K562 treated with DMSO at 1 percent for 48 hours (cell line): ENCODE measurements around the gene TNFAIP8L1. TPM values are rescaled to one million over a fixed set of nuclear protein-coding genes. Genes with fewer than 3 reads are reported as not detected.

Experiments
- total RNA-seq: library from RNA; unstranded; fragments of 300-600 nt; gene quantifications from 2 replicates; pipeline ENCODE4 v1.2.3, GENCODE V29; 2022; ENCODE audit warnings: low replicate concordance; ENCODE audit errors: extremely low read depth

Gene TNFAIP8L1
- total RNA-seq, result not detected in 2 replicates

GRCh38 chr19:4638828-4639530 lies at the start of gene TNFAIP8L1:
Gene TNFAIP8L1, plus strand, starts transcription at chr19:4639516. Its CDS starts 12,354 bp downstream, at chr19:4651870.

GRCh38 chr19:4669723-4670480 lies 30.6 kb downstream of the TNFAIP8L1 start, which contains the start of gene MYDGF:
Gene MYDGF, minus strand, starts transcription at chr19:4670342. Its CDS starts 8 bp downstream, at chr19:4670334.

Other genes starting within 250 kb of the TNFAIP8L1 start
- gene SH3GL1, start 239.0 kb upstream of the TNFAIP8L1 start, total RNA-seq, result 179 TPM in 1 of 2 replicates, not detected in the other
- gene CHAF1A, start 236.9 kb upstream of the TNFAIP8L1 start, total RNA-seq, result not detected in 2 replicates
- not detected in 2 replicates for gene UBXN6, start 181.7 kb upstream of the TNFAIP8L1 start, total RNA-seq
- 312 TPM in 1 of 2 replicates, not detected in the other for gene HDGFL2, start 167.2 kb upstream of the TNFAIP8L1 start, total RNA-seq
- not detected in 2 replicates for gene PLIN4, start 121.0 kb upstream of the TNFAIP8L1 start, total RNA-seq
- gene PLIN5, start 104.3 kb upstream of the TNFAIP8L1 start, total RNA-seq, result not detected in 2 replicates
- gene LRG1, start 99.5 kb upstream of the TNFAIP8L1 start, total RNA-seq, result 123 TPM in 1 of 2 replicates, not detected in the other
- not detected in 2 replicates for gene SEMA6B, start 79.8 kb upstream of the TNFAIP8L1 start, total RNA-seq
- gene MYDGF, start 30.8 kb downstream of the TNFAIP8L1 start, total RNA-seq, result 497 TPM in 1 of 2 replicates, not detected in the other
- gene DPP9, start 84.3 kb downstream of the TNFAIP8L1 start, total RNA-seq, result not detected in 2 replicates
- gene FEM1A, start 152.2 kb downstream of the TNFAIP8L1 start, total RNA-seq, result not detected in 2 replicates
- not detected in 2 replicates for gene TICAM1, start 192.2 kb downstream of the TNFAIP8L1 start, total RNA-seq
- gene PLIN3, start 228.2 kb downstream of the TNFAIP8L1 start, total RNA-seq, result not detected in 2 replicates